CD14-positive monocyte (primary cell): ENCODE data around the gene GYS2. TPM values are rescaled to one million over a fixed set of nuclear protein-coding genes. Genes with fewer than 3 reads are reported as not detected.

Experiments
- DNase-seq, 3 donors: peaks; one replicate each; pipeline ENCODE4 v3.0.0-alpha.2; 2011 to 2022
- H2AFZ ChIP-seq: 2 replicates; pipeline ENCODE4 v1.6.0; 2012; ENCODE audit warnings: mild to moderate bottlenecking, low read depth, low read length, inconsistent platforms; ENCODE audit not compliant: insufficient read depth, poor library complexity, severe bottlenecking
- H3K27ac ChIP-seq, 2 donors: 1 replicate in 1 of 2; 2 replicates in 1 of 2; pipeline ENCODE4 v1.5.1; 2012 to 2013; ENCODE audit warnings: low read length in 2 of 2, control low read depth in 1 of 2, inconsistent platforms in 1 of 2, low read depth in 1 of 2, mild to moderate bottlenecking in 1 of 2
- H3K27me3 ChIP-seq, 2 donors: one replicate each; pipeline versions ENCODE4 v1.6.0 to v1.6.1; 2011 to 2013; ENCODE audit warnings: low read length in 2 of 2; ENCODE audit not compliant: control insufficient read depth in 2 of 2, insufficient read depth in 2 of 2
- H3K36me3 ChIP-seq, 2 donors: replicated peaks in 1 of 2; 1 replicate in 1 of 2; 2 replicates in 1 of 2; pipeline versions ENCODE4 v1.5.1 to v1.6.1; 2012 to 2013; ENCODE audit warnings: low read length in 2 of 2, control low read depth in 1 of 2, inconsistent platforms in 1 of 2, mild to moderate bottlenecking in 1 of 2; ENCODE audit not compliant: insufficient read depth in 2 of 2, control insufficient read depth in 1 of 2
- H3K4me1 ChIP-seq, 2 donors: 1 replicate in 1 of 2; 2 replicates in 1 of 2; pipeline versions ENCODE4 v1.5.1 to v1.6.1; 2012 to 2013; ENCODE audit warnings: low read length in 2 of 2, control low read depth in 1 of 2, inconsistent platforms in 1 of 2, mild to moderate bottlenecking in 1 of 2, moderate library complexity in 1 of 2; ENCODE audit not compliant: insufficient read depth in 2 of 2, control insufficient read depth in 1 of 2
- H3K4me2 ChIP-seq: replicated peaks from 2 replicates; pipeline ENCODE3; 2012; ENCODE audit warnings: low read length, moderate library complexity, mild to moderate bottlenecking; ENCODE audit not compliant: poor library complexity, severe bottlenecking; ENCODE audit errors: extremely low read depth
- H3K4me3 ChIP-seq, 3 experiments: fragments of 200-600 bp in 1 of 3; sonication (generic) in 1 of 3; replicated peaks in 1 of 3; 1 replicate in 2 of 3; 2 replicates in 1 of 3; pipeline ENCODE4 v1.5.1; 2011 to 2013; ENCODE audit warnings: low read length in 3 of 3, mild to moderate bottlenecking in 3 of 3, control low read depth in 2 of 3, low read depth in 2 of 3, inconsistent platforms in 1 of 3, moderate library complexity in 1 of 3
- H3K79me2 ChIP-seq: 2 replicates; pipeline ENCODE4 v1.6.0; 2012; ENCODE audit warnings: mild to moderate bottlenecking, control low read depth, inconsistent platforms, low read length, moderate library complexity; ENCODE audit not compliant: insufficient read depth
- H3K9ac ChIP-seq: 2 replicates; pipeline ENCODE4 v1.6.0; 2017; ENCODE audit warnings: low read length, mild to moderate bottlenecking; ENCODE audit not compliant: insufficient read depth, poor library complexity, severe bottlenecking
- H3K9me3 ChIP-seq, 2 donors: replicated peaks in 1 of 2; 1 replicate in 1 of 2; 2 replicates in 1 of 2; pipeline versions ENCODE4 v1.5.1 to v1.6.1; 2012 to 2013; ENCODE audit warnings: low read length in 2 of 2, control low read depth in 1 of 2; ENCODE audit not compliant: control insufficient read depth in 1 of 2, insufficient read depth in 1 of 2
- H4K20me1 ChIP-seq: 2 replicates; pipeline ENCODE4 v1.6.0; 2012; ENCODE audit warnings: mild to moderate bottlenecking, low read length, control low read depth, moderate library complexity; ENCODE audit not compliant: insufficient read depth
- H3K27ac Mint-ChIP-seq, 7 donors: one replicate each; pipeline ENCODE4 v1.8.0; 2020; ENCODE audit warnings: mild to moderate bottlenecking in 7 of 7, mixed read lengths in 7 of 7, moderate library complexity in 6 of 7, inconsistent platforms in 2 of 7
- H3K27me3 Mint-ChIP-seq, 3 donors: one replicate each; pipeline ENCODE4 v1.8.0; 2021 to 2022; ENCODE audit warnings: low read depth in 3 of 3, mild to moderate bottlenecking in 3 of 3, mixed read lengths in 3 of 3, moderate library complexity in 3 of 3, inconsistent platforms in 1 of 3
- H3K36me3 Mint-ChIP-seq, 2 donors: one replicate each; pipeline ENCODE4 v1.8.0; 2020; ENCODE audit warnings: mixed read lengths in 2 of 2, inconsistent platforms in 1 of 2, mild to moderate bottlenecking in 1 of 2
- H3K4me1 Mint-ChIP-seq: one replicate; pipeline ENCODE4 v1.8.0; 2020; ENCODE audit warnings: mild to moderate bottlenecking, mixed read lengths
- H3K4me3 Mint-ChIP-seq, 2 donors: one replicate each; pipeline ENCODE4 v1.8.0; 2020; ENCODE audit warnings: mild to moderate bottlenecking in 2 of 2, mixed read lengths in 2 of 2, moderate library complexity in 1 of 2
- H3K9me3 Mint-ChIP-seq, 7 donors: one replicate each; pipeline ENCODE4 v1.8.0; 2020 to 2022; ENCODE audit warnings: mixed read lengths in 7 of 7, mild to moderate bottlenecking in 6 of 7, moderate library complexity in 6 of 7, inconsistent platforms in 2 of 7
- WGBS: methylation state at CpG from one replicate; pipeline ENCODE4 v1.1.5; 2013; ENCODE audit warnings: missing lambda C conversion rate; ENCODE audit not compliant: insufficient coverage; 5-methylcytosine and 5-hydroxymethylcytosine counted together
- intact Hi-C, 2 donors: fragments of 100-400 bp; cut with micrococcal nuclease; formaldehyde crosslinking; loops; one replicate each; pipeline versions ENCODE4 v1.15.0 to v1.15.1; 2023
- polyA plus RNA-seq, 3 donors: library from polyadenylated mRNA; depleted of rRNA in 1 of 3; unstranded in 2 of 3; stranded (reverse) in 1 of 3; fragments of 300-500 nt in 2 of 3; fragments of >200 nt in 1 of 3; fragmentation: Illumina TruSeq in 2 of 3; gene quantifications; 1 replicate in 2 of 3; 2 replicates in 1 of 3; pipeline ENCODE4 v1.2.3, GENCODE V29; 2012 to 2021
- TF ChIP-seq, protein P1 (sequence below): fragments of 200-600 bp; IDR thresholded peaks from one replicate; pipeline ENCODE4 v1.8.0; 2022; ENCODE audit warnings: antibody characterized with exemption, mild to moderate bottlenecking

GYS2 gene
- polyA plus RNA-seq, 3 donors, result not detected

DNA sequence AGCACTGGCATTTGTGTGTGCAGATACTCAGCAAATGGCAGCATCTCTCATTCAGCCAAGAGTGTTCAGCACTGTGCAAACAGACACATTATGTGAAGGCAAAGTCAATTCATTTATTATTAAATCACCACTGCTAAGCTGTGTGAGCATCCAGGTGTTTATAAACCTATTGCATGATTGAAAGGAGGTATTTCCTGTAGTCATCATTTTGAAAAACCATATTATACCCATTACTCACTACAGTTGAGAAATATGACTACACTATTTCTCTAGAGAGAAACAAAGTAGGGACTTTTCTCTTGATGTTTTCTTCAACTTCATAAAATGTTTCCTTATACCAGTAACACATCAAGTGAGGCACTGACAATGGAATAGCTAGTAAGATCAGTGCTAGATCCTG, 64.8 kb downstream of the GYS2 start:
- intact Hi-C loops, result no loop called here
- TF ChIP-seq, protein P1, sequence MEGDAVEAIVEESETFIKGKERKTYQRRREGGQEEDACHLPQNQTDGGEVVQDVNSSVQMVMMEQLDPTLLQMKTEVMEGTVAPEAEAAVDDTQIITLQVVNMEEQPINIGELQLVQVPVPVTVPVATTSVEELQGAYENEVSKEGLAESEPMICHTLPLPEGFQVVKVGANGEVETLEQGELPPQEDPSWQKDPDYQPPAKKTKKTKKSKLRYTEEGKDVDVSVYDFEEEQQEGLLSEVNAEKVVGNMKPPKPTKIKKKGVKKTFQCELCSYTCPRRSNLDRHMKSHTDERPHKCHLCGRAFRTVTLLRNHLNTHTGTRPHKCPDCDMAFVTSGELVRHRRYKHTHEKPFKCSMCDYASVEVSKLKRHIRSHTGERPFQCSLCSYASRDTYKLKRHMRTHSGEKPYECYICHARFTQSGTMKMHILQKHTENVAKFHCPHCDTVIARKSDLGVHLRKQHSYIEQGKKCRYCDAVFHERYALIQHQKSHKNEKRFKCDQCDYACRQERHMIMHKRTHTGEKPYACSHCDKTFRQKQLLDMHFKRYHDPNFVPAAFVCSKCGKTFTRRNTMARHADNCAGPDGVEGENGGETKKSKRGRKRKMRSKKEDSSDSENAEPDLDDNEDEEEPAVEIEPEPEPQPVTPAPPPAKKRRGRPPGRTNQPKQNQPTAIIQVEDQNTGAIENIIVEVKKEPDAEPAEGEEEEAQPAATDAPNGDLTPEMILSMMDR, result no peak

DNA sequence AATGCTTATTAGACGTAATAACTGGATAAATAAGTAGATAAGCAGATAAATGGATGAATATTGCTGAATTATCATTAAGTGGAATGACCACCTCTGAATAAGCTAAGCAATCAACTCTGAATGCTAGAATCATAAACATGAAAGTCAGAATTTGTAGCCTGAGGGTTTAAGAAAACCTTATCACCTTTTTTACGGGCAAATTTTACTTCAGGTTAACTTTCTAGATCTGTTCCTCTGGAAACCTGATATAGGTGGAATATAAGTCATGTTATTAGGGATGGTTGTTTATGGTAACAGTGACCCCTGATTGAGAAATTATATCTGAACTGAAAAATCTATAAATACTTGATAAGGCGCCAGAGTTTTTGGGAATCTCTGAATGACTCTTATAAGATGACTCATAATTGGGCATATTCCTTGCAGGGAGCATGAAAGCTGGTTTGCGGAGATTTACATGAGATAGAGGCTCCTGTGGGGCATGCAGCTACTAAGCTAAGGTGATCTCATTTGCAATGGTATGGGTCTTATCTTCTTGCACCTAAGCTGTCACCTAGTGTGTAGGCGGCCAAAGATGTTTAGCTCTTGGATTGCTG, 66.5 kb downstream of the GYS2 start:
- Histone ChIP-seq H3K27me3 (no peaks in the 10 kb centered on the region), H3K4me3 (no peak overlapping the region), H4K20me1 (no peaks in the 10 kb centered on the region), H2AFZ (no peak overlapping the region), H3K79me2 (no peaks in the 10 kb centered on the region), H3K36me3 (no peaks in the 10 kb centered on the region), H3K27ac (no peak overlapping the region), H3K4me1 (no peaks in the 10 kb centered on the region), H3K9ac (no peak overlapping the region), H3K9me3 (no peaks in the 10 kb centered on the region), H3K4me2 (no peak overlapping the region)
- Mint-ChIP-seq H3K36me3 (no peaks in the 10 kb centered on the region), H3K4me3 (no peak overlapping the region), H3K27me3 (peaks cover 0 to 6% (median 5%) of the 10 kb centered on the region in 3 donors), H3K4me1 (no peaks in the 10 kb centered on the region), H3K27ac (no peak overlapping the region), H3K9me3 (peaks cover 0 to 2% (median 0%) of the 10 kb centered on the region in 7 donors)
- 100% methylated on average over 1 of the region's 5 CpGs for WGBS
- no peak for DNase-seq
- TF ChIP-seq, protein P1, result no peak
- intact Hi-C loops, result no loop called here

More for the DNA sequence above, 64.8 kb downstream of the GYS2 start:
- no peak overlapping the region for H3K4me2 ChIP-seq
- Mint-ChIP-seq H3K4me3 (no peak overlapping the region), H3K9me3 (no peaks in the 10 kb centered on the region), H3K36me3 (no peaks in the 10 kb centered on the region), H3K4me1 (no peaks in the 10 kb centered on the region), H3K27me3 (peaks cover 0 to 3% (median 2%) of the 10 kb centered on the region in 3 donors), H3K27ac (no peak overlapping the region)
- no peaks in the 10 kb centered on the region for H3K79me2 ChIP-seq
- no peaks in the 10 kb centered on the region for H3K27me3 ChIP-seq
- H3K4me1 ChIP-seq, result no peaks in the 10 kb centered on the region
- no peak for DNase-seq
- H4K20me1 ChIP-seq, result no peaks in the 10 kb centered on the region
- no peaks in the 10 kb centered on the region for H3K9me3 ChIP-seq
- no peak overlapping the region for H3K27ac ChIP-seq
- H2AFZ ChIP-seq, result no peak overlapping the region
- no peaks in the 10 kb centered on the region for H3K36me3 ChIP-seq
- H3K4me3 ChIP-seq, result no peak overlapping the region
- H3K9ac ChIP-seq, result no peak overlapping the region
